Mucosa of gallbladder (tissue), 1 donor: ENCODE measurements around the gene GPR39. TPM values are rescaled to one million over a fixed set of nuclear protein-coding genes. Genes with fewer than 3 reads are reported as not detected.

Experiments used
- DNase-seq: peaks from one replicate; pipeline ENCODE4 v3.0.0-alpha.2; 2020; ENCODE audit warnings: low spot score
- total RNA-seq: library from RNA; stranded (reverse); gene quantifications from one replicate; pipeline ENCODE4 v1.2.1, GENCODE V29; 2021
- donor health status: DM: no; HTN: no; CAD: no.

The GPR39 gene
- total RNA-seq, 1 donor from 2014 or later = 12.7 TPM

DNA sequence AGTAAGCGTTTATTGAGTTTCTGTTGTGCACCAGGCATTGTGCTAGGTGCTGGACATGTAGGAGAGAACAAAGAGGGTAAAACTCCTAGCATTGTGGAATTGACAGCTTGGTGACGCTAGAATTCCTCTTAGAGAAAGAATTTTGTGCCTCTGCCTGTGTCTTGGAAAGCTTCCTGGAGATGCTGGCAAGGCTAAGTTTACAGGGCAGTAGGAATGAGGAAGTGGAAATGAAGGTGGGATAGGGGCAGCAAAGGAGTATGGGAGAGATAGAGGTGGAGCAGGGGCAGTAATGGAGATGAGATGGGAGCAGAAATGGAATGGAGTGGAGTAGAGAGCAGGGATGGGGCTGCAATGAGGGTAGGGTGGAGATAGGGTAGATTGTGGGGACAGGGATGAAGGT lies 29.8 kb downstream of the GPR39 start:
- no peak for DNase-seq

DNA sequence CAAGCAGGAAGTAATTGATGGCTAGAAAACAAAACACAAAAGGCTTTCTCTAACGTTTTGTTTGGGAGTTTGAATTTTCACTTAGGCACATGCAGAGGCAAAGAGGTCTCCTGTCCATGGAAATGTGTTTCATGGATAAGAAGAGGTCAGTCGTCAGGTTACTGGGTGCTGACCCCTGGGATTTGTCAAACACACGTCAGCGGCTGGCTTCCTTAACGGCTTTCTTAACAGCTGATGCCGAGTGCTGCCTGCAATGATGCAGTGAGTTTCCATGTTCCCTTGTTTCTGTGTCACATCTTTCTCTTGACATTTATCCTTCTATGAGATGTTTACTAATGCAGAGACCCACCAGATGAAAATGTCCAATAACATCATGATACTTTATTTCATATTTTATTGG lies 31.7 kb downstream of the GPR39 start:
- DNase-seq = no peak

- no peak for DNase-seq
Measured at GRCh38 chr2:132448771-132449170, 32.2 kb downstream of the GPR39 start.

- no peak for DNase-seq
Measured at GRCh38 chr2:132449868-132450267, 33.3 kb downstream of the GPR39 start.

DNA sequence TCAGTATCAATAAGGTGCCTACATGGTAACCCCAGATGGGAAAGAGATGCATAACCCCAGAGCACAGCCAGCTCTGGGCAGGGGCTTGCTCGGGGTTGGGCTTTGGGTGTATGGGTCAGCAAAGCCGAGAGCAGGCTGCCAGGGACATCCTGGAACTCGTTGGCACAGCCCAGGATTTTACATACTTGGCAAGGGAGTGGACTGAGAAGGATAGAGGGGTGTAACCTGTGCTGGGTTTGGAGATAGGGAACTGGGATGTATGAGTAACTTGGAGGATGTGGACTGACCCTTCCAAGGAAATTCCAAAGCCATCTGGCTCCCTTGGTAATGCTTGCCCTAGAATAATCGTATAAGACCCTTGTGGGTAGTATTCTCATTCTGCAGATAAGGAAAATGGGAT lies 44.2 kb downstream of the GPR39 start:
- DNase-seq = no peak

DNA sequence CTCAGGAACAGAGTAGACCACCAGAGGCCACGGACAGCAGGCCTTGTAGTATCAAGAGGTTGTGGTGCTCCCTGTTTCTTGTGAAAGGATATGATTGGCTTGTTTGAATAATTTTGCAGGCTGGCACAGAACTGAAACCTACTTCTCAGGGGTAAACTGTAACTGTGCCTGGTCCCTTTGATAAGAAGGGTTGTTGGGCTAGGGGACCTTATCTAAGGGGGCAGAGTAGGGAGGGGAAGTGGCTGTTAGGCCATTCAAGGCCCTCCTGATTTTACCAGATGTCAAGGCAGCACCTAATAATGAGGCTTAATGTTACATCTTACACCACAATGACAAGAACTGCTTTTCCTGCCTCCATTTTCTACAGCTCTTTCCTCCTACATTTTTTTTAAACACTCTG lies 45.6 kb downstream of the GPR39 start:
- DNase-seq = no peak

DNA sequence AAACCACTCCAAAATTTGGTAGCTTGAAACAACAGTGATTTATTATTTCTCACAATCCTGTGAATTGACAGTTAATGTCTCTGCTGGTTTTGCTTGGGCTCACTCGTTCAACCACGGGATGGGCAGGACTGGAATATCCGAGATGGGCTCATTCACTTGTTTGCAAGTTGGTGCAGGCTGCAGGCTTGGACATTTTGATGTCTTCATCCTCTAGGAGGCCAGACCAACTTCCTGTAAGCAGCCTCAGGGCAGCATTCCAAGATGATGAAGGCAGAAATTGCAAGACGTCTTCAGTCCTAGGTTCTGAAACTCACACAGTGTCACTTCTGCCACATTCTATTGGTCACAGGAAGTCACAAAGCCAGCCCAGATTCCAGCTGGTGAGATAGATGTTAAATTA lies 47.1 kb downstream of the GPR39 start:
- no peak for DNase-seq

- DNase-seq = no peak
Measured at GRCh38 chr2:132465917-132466316, 49.3 kb downstream of the GPR39 start.

DNA sequence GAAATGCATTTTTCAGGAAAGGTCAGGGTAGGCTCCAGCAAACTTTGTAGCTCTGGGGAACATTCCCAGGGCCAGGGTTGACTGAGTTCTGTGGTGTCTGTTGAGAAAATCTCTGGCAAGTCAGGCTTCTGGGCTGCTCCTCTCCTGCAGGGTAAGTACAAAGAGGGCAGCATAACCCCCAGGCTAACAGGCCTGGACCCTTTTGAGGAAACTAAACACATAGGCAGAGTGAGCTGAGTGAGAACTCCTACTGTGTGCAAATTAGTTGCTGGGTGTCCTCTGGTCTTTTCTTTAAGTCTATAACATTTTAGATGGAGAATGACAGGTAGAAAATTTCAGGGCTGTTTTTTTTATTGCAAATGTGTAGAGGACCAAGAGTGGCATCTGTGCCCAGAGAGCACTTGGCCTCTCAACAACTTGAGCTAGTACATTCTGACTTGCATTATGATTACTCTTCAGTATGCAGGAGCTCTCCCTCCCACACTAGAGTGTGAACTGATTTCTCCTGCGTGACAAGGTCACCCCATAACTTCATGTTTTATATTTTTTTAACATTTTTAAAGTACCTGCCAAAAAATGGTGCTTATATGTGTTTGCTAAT lies 49.9 kb downstream of the GPR39 start:
- no peak for DNase-seq

DNA sequence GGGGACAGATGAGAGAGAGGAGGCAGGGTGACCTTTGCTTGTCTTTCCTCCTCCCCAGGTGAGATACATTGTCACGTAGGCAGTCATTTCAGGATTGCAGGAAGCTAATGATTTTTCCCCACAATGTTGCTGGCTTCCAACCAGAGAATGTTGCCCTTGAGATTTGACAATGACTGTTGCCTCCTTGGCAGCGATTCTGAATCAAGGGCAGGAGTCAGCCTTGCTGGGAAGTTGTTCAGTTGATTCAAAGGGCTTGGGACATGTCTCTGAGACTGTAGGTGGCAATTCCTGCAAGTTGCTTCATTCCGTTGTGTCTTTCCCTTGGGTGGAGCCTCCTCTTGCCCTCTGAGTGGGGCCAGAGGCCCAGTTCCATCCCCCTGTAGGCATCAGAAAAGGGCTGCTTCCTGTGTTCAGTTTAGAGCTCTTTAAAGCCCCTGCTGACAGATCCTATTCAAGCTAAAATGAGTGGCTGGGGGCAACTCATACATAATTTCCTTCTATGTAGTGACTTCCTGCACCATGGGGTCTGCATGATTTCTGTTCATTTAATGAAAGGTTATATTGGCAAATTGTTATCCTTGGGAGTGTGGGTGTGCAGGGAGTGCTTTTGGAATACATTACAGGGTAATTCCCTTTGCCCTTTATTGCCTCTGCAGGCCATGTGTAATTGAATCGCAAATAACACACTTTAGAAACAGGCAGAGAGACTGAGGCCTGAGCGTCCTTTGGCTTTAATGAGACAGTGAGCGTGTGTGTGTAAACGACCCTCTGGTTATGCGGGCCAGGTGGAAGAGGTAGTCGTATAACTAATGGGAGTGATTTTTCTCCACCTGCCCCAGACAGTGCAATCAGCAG lies 52.4 kb downstream of the GPR39 start:
- peak; percentile 78 for DNase-seq

DNA sequence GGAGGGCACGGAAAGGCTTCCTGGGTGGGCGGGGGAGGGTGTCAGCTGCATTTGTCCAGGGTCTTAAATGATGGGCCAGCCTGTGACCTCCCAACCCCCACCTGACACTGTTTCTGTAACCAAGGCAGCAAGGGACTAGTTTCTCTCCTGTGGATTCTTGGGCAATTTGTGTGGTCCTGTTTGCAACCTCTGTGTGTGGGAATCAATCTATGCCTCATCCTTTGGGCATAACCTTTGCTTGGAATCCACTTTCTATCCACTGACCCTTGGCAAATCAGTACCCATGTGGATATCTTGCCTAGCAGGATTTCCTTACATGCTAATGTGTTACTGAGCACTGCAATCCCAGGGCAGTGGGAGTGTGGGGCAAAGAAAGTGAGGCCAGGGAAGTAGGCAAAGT lies 54.1 kb downstream of the GPR39 start:
- no peak for DNase-seq

DNA sequence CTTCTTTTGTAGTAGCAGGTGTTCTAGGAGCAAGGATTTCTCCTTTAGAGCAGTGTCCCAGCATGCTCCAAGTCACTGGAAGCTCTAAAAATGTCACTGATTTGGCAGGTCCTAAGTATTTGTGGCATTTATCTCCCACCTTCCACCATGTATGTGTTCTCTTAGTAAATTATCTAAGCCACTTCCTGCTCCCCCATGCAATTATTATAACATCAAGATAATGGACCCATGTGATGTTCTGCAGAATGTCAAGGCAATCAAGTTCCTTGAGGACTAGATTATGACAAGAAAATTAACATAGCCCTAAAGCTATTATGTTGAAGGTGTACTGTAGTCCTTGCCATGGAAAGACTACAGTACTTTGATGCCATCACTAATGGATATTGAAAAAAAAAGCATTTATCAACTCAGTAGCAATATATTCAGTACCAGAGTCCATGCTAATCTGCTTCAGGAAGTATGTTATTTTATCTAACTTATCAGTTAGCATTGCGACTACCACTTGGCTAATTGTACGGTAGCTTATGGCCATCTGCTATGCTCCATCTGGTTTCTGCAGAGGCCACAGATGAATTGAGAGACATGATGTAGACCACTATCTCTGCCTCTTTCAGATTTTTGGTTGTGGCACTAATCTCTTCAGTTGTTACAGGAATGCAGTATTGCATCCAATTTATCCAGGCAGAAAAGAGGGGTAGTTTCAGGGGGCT lies 56.7 kb downstream of the GPR39 start:
- no peak for DNase-seq

GRCh38 chr2:132475615-132476014 lies 59.0 kb downstream of the GPR39 start:
- no peak for DNase-seq

DNA sequence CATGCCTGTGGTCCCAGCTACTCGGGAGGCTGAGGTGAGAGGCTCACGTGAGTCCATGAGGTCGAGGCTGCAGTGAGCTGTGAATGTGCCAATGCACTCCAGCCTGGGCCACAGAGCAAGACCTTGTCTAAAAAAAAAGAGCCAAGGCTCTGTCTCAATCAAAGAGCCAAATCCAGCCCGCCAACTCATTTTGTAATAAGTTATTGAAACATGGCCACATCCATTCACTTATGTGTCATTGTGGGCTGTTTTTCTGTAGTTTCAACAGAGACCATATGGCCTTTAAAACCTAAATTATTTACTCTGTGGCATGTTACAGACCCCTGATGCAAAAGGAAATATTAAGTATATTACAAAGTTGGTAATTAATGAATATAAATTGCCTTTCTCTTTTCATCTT lies 60.8 kb downstream of the GPR39 start:
- no peak for DNase-seq

DNA sequence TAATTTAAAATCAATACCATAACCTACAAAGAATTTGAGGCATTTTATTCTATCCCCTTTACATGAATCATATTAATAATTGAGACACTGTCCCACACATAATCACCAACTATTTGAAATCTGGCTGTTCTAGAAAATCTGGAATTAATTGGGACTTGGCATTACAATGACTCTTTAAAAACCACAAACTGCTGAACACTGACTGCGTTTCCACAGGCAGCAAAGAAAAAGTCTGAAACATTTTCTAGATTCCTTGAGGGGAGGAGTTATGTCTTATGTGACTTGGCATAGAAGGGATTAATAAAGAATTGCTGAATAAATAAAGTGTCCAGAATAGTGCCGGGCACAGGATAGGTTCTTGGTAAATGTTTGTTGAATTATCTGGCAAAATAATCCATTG lies 61.4 kb downstream of the GPR39 start:
- no peak for DNase-seq

DNA sequence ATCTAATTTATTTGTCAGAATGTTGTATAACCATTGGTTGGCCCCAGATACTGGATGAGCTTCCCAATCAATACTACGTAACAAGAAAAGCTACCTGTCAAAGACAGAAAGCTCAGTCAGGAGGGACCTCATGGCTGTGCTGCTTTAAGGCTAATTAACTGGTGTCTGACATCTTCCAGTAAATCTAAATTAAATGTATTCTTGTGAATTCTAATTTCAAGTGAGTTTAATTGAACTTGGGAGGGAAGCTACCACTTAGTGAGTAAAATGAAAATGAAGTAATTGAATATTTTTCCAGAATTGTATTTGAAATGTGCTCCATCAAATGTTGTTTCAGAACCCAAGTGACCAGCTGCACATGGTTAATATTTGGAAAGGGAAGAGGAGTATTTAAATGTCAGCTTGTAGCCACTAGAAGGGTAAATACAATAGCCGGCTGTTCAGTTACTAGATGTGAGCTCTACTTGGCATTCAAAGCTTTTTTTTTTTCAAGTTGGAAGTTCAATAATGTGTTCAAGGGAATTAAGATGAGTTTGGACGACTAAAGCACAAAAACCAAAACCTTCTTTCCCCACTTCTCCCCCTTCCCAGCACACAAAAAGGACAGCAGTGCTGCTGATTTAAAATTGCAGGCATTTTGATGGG lies 62.0 kb downstream of the GPR39 start:
- no peak for DNase-seq

DNA sequence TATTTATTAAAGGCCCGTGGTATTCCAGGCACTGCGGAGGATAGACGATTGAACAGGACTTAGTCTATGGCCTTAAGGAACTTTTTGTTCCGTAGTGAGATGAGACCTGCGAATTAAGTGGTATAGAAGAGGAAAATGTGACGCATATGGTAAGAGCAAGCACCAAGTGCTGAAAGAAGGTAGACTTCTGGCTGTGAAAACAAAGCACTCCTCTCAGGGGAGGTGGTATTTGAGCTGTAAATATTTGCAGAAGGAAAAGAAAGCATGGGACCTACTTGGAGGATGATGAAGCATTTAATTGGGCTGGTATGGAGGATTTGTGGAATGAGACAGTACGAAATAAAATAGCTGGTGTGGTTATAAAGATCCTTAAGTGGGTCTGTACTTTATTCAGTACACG lies 62.5 kb downstream of the GPR39 start:
- DNase-seq = no peak

DNA sequence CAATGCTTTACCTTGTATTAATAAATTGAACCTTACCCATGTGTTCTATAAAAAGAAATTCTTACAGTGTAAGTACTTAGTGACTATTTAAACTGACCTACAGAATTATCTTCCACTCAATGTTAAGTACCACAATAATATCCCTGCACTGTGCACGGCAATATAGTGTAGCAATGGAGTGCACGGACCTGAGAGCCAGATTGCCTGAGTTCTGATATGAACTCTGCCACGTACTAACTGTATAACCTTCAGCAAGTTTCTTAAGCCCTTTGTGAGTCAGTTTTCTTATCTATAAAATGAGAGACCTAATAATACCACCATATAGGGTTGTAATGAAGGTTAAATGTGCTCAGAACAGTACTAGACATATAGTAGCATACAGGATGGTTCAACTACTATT lies 66.2 kb downstream of the GPR39 start:
- DNase-seq = no peak

GRCh38 chr2:132484144-132484543 lies 67.5 kb downstream of the GPR39 start:
- no peak for DNase-seq

DNA sequence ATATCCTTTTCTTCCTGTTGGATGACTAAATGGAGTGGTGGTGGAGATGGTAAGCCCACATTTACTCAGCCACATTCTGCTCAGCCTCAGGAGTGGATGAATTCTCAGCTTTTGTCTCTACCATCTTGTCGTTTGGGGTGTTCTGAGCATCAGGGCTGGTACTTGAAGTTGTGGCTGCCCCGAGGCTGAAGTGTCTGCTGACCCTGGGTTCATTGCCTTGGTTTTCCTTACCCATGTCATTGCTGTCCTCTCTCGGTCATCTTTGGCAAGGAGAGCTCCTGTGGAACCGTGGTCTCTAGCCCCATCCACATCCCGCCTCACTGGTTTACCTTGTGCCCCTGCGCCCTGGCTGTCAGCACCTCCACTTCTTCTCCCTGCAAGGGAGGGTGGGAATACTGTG lies 71.9 kb downstream of the GPR39 start:
- DNase-seq = no peak

DNA sequence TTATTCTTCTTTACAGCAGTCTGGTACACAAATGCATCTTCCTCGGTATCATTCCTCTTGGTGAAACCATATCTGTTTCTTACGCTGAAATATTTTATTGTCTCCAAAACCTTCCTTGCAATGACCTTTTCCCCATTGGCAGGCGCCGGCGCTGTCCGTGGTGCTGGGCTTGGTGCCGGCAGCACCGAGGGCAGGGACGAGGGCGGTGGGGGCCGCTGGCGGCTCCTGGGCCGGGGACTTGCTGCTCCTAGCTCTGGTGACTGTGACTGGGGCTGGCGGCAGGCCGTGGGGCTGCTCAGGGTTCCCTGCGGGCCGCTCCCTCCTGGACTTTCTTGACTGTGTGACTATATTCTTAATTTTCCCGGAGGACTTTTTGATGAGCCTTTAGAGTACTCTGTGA lies 72.5 kb downstream of the GPR39 start:
- DNase-seq = no peak

GRCh38 chr2:132495881-132496280 lies 79.3 kb downstream of the GPR39 start:
- DNase-seq = no peak

DNA sequence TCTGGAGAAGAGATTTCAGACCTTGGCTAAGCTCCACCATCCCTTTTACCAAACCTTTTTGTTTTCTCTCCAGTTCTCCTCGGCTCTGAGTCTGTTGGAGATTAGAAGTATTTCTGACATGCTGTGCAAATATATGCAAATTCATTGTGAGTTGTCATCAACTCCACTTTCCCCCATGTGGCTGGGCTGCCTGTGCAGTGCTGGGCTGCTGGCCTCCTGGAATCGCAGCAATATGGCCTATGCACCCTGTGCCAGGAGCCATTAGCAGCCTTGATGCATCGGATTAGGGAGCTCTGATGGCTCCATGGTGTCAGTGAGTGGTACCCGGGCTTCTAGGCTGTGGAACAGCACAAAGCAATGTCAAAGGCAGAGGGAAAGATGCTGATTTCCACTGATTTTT lies 80.0 kb downstream of the GPR39 start:
- DNase-seq = no peak
